Stimulated activated CD8-positive, alpha-beta memory T cell treated with anti-CD3 and anti-CD28 coated beads, Interleukin-4, amount 100 ng/mL, for 1 hour (primary cell): ENCODE results near the gene XPO1.
"Not testable (repeated sequence)": the region's sequence is repeated elsewhere in the genome, so short reads cannot be mapped to it uniquely, and the experiment has no call there.

Source experiments
- DNase-seq, 2 donors: peaks; one replicate each; pipeline ENCODE4 v3.0.0-alpha.2; 2020; ENCODE audit warnings: low read depth in 2 of 2, low spot score in 1 of 2

The XPO1 gene

GRCh38 chr2:61536572-61537276, 1.4 kb downstream of the XPO1 start:
- peak; percentile 47 to 68 for DNase-seq

GRCh38 chr2:61536180-61536571, 2.0 kb downstream of the XPO1 start:
- DNase-seq = no peak

- DNase-seq = no peak
Observed at GRCh38 chr2:61535449-61535848, 2.7 kb downstream of the XPO1 start.

- DNase-seq = no peak
Observed at GRCh38 chr2:61534926-61535325, 3.2 kb downstream of the XPO1 start.

- DNase-seq = no peak
Observed at GRCh38 chr2:61530749-61531148, 7.4 kb downstream of the XPO1 start.

- DNase-seq = no peak
Observed at GRCh38 chr2:61529944-61530735, 8.0 kb downstream of the XPO1 start.

- DNase-seq = no peak
Observed at GRCh38 chr2:61520261-61520660, 17.9 kb downstream of the XPO1 start.

GRCh38 chr2:61512768-61513398, 25.3 kb downstream of the XPO1 start:
- DNase-seq = no peak

GRCh38 chr2:61510674-61511671, 27.2 kb downstream of the XPO1 start:
- DNase-seq = no peak

- DNase-seq = no peak
Observed at GRCh38 chr2:61504949-61505348, 33.2 kb downstream of the XPO1 start.

GRCh38 chr2:61499060-61499459, 39.1 kb downstream of the XPO1 start:
- no peak for DNase-seq

- no peak for DNase-seq
Observed at GRCh38 chr2:61493523-61493942, 44.6 kb downstream of the XPO1 start.

GRCh38 chr2:61492476-61492875, 45.7 kb downstream of the XPO1 start:
- no peak for DNase-seq

- DNase-seq = no peak
Observed at GRCh38 chr2:61485281-61485680, 52.9 kb downstream of the XPO1 start.

- DNase-seq = no peak
Observed at GRCh38 chr2:61478086-61478485, 60.1 kb downstream of the XPO1 start.

- DNase-seq = not testable (repeated sequence)
Observed at GRCh38 chr2:61476929-61477589, 61.1 kb downstream of the XPO1 start.

- no peak for DNase-seq
Observed at GRCh38 chr2:61471905-61472805, 66.0 kb downstream of the XPO1 start.

- DNase-seq = peak; percentile 85 to 90
Observed at GRCh38 chr2:61470965-61471904, 66.9 kb downstream of the XPO1 start, which contains the start of gene USP34. Gene USP34 (minus strand): TSS chr2:61471087. CDS start chr2:61470692, 395 bp downstream.
